Mesendoderm (in vitro differentiated cells): ENCODE data around the gene SP100.

Source experiments
- DNase-seq: peaks from one replicate; pipeline ENCODE4 v3.0.0; 2013
- H2AK5ac ChIP-seq: 2 replicates; pipeline ENCODE4 v1.6.1; 2013; ENCODE audit warnings: low read length, inconsistent platforms
- H2BK120ac ChIP-seq: 2 replicates; pipeline ENCODE4 v1.6.1; 2013; ENCODE audit warnings: low read depth, mild to moderate bottlenecking, low read length, moderate library complexity, mixed read lengths
- H2BK15ac ChIP-seq: replicated peaks from 2 replicates; pipeline ENCODE4 v1.6.1; 2013; ENCODE audit warnings: low read depth, mild to moderate bottlenecking, moderate library complexity
- H2BK5ac ChIP-seq: 2 replicates; pipeline ENCODE4 v1.6.1; 2013; ENCODE audit warnings: low read length, inconsistent platforms
- H3K18ac ChIP-seq: 2 replicates; pipeline ENCODE4 v1.6.1; 2013; ENCODE audit warnings: mild to moderate bottlenecking, low read length, mixed read lengths
- H3K23ac ChIP-seq: one replicate; pipeline ENCODE4 v1.6.1; 2013; ENCODE audit warnings: low read length
- H3K27ac ChIP-seq: 2 replicates; pipeline ENCODE4 v1.5.1; 2013; ENCODE audit warnings: low read depth, mild to moderate bottlenecking, inconsistent platforms, low read length, moderate library complexity
- H3K27me3 ChIP-seq: 2 replicates; pipeline ENCODE4 v1.6.1; 2013; ENCODE audit warnings: low read length, control low read depth, mild to moderate bottlenecking, inconsistent platforms; ENCODE audit not compliant: insufficient read depth, poor library complexity
- H3K36me3 ChIP-seq: 2 replicates; pipeline ENCODE4 v1.6.1; 2013; ENCODE audit warnings: low read length, inconsistent platforms; ENCODE audit not compliant: control insufficient read depth, insufficient read depth
- H3K4ac ChIP-seq: one replicate; pipeline ENCODE4 v1.6.1; 2013; ENCODE audit warnings: low read depth, mild to moderate bottlenecking, low read length, moderate library complexity
- H3K4me1 ChIP-seq: 2 replicates; pipeline ENCODE4 v1.6.1; 2013; ENCODE audit warnings: low read depth, low read length, inconsistent platforms; ENCODE audit not compliant: control insufficient read depth
- H3K4me2 ChIP-seq: 2 replicates; pipeline ENCODE4 v1.6.1; 2013; ENCODE audit warnings: low read length
- H3K4me3 ChIP-seq: 2 replicates; pipeline ENCODE4 v1.5.1; 2013; ENCODE audit warnings: mild to moderate bottlenecking, low read length
- H3K56ac ChIP-seq: one replicate; pipeline ENCODE4 v1.6.1; 2013; ENCODE audit warnings: low read length
- H3K79me1 ChIP-seq: 2 replicates; pipeline ENCODE4 v1.6.1; 2013; ENCODE audit warnings: low read length, inconsistent platforms
- H3K79me2 ChIP-seq: 2 replicates; pipeline ENCODE4 v1.6.1; 2013; ENCODE audit warnings: mild to moderate bottlenecking, low read length; ENCODE audit not compliant: control insufficient read depth, insufficient read depth
- H3K9ac ChIP-seq: 2 replicates; pipeline ENCODE4 v1.6.1; 2013; ENCODE audit warnings: low read length, inconsistent platforms
- H4K5ac ChIP-seq: one replicate; pipeline ENCODE4 v1.6.1; 2013; ENCODE audit warnings: low read length
- H4K8ac ChIP-seq: one replicate; pipeline ENCODE4 v1.6.1; 2013; ENCODE audit warnings: low read depth, mild to moderate bottlenecking, control low read depth, low read length, moderate library complexity
- WGBS: extraction: QIAGEN DNeasy Blood & Tissue Kit; methylation state at CpG from one replicate; pipeline ENCODE4 v1.1.7; 2013; ENCODE audit warnings: low lambda C conversion rate, missing lambda C conversion rate; ENCODE audit not compliant: insufficient coverage; ENCODE audit errors: extremely low coverage; 5-methylcytosine and 5-hydroxymethylcytosine counted together

The SP100 gene

DNA sequence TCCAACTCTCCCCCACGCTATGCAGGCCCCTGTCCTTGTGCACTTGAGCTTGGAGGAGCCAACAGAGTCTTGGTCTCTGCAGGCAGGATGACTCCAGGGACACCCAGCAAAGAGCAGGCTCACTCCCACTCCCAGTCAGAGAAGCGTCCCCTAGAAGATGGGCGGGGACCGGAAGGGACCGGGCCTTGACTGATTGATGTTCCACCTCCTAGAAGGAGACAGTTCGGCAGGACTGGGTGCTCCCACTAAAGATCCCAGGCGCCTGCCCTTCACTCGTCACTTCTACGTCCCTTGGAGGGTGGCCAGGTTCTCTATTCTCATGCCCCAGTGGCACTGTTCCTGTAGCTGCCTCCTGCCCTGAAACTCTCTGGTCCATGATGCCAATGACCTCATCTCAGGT is 3.2 kb upstream of the SP100 start:
- Histone ChIP-seq H2BK120ac (no peak overlapping the region), H3K23ac (no peak overlapping the region), H3K4me3 (no peak overlapping the region), H2AK5ac (no peak overlapping the region), H4K8ac (no peak overlapping the region), H2BK15ac (no peak overlapping the region), H3K18ac (no peak overlapping the region), H3K79me2 (no peaks in the 10 kb centered on the region), H3K79me1 (no peaks in the 10 kb centered on the region), H3K9ac (no peak overlapping the region), H2BK5ac (no peak overlapping the region), H3K4me1 (no peaks in the 10 kb centered on the region), H3K36me3 (no peaks in the 10 kb centered on the region), H3K56ac (no peak overlapping the region), H3K27ac (no peak overlapping the region), H3K4ac (no peak overlapping the region), H3K27me3 (no peaks in the 10 kb centered on the region), H3K4me2 (no peak overlapping the region), H4K5ac (no peak overlapping the region)
- WGBS, result no CpG with 5 or more reads among the region's 9 CpGs
- no peak for DNase-seq

DNA sequence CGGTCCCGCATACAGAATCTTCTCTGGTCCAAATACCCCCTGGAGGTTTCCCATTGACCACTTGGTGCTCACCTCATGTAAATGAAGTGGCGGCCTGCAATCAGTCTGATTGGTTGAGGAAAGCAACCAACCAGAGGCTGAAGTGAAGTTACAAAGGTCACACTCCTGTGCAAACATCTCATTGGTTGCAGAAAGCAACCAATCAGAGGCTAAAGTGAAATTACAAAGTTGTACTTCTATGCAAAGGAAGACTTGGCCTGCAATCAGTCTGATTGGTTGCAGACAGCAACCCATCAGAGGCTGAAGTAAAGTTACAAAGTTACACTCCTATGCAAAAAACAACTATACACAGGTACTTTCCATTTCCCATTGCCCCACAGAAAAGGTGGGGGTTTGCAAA is 2.5 kb upstream of the SP100 start:
- no peak overlapping the region for H3K4me3 ChIP-seq
- H2BK15ac ChIP-seq, result no peak overlapping the region
- H3K23ac ChIP-seq, result no peak overlapping the region
- DNase-seq, result no peak
- no peak overlapping the region for H2BK5ac ChIP-seq
- WGBS, result no CpG with 5 or more reads among the region's 3 CpGs
- H3K27me3 ChIP-seq, result no peaks in the 10 kb centered on the region
- H3K36me3 ChIP-seq, result no peaks in the 10 kb centered on the region
- no peak overlapping the region for H4K8ac ChIP-seq
- no peak overlapping the region for H3K9ac ChIP-seq
- H3K27ac ChIP-seq, result no peak overlapping the region
- no peak overlapping the region for H3K4ac ChIP-seq
- H2BK120ac ChIP-seq, result no peak overlapping the region
- no peaks in the 10 kb centered on the region for H3K79me2 ChIP-seq
- no peaks in the 10 kb centered on the region for H3K79me1 ChIP-seq
- no peak overlapping the region for H4K5ac ChIP-seq
- H2AK5ac ChIP-seq, result no peak overlapping the region
- H3K4me1 ChIP-seq, result no peaks in the 10 kb centered on the region
- H3K18ac ChIP-seq, result no peak overlapping the region
- no peak overlapping the region for H3K56ac ChIP-seq
- H3K4me2 ChIP-seq, result no peak overlapping the region

DNA sequence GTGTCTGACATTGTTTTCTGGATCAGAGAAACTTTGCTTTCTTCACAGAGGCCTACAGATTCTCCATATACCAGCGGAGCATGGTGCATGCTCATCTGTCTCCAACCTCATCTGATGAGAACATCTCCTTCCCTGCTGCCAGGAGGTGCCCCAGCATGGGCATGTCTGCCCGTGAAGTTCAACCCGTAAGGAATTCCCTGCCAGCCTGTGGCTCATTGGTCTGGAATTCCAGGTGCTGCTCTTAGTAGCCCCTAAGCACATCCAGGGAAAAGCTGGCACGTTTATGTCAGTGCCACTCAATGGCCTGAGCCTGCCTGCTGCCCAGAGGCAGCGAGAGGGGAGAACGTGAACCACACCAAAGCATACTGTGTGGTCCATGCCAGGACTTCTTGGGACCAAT is 1.7 kb upstream of the SP100 start:
- no peak overlapping the region for H3K4me2 ChIP-seq
- H2BK5ac ChIP-seq, result no peak overlapping the region
- H3K56ac ChIP-seq, result no peak overlapping the region
- H3K79me1 ChIP-seq, result no peaks in the 10 kb centered on the region
- no peak overlapping the region for H2BK120ac ChIP-seq
- no peaks in the 10 kb centered on the region for H3K27me3 ChIP-seq
- H4K5ac ChIP-seq, result no peak overlapping the region
- no peak overlapping the region for H2BK15ac ChIP-seq
- no peaks in the 10 kb centered on the region for H3K79me2 ChIP-seq
- no peak overlapping the region for H3K4me3 ChIP-seq
- no peak overlapping the region for H2AK5ac ChIP-seq
- WGBS, result no CpG with 5 or more reads among the region's 6 CpGs
- H3K4ac ChIP-seq, result no peak overlapping the region
- no peak overlapping the region for H3K18ac ChIP-seq
- no peaks in the 10 kb centered on the region for H3K36me3 ChIP-seq
- no peak overlapping the region for H3K9ac ChIP-seq
- DNase-seq, result no peak
- H3K27ac ChIP-seq, result no peak overlapping the region
- no peaks in the 10 kb centered on the region for H3K4me1 ChIP-seq
- no peak overlapping the region for H4K8ac ChIP-seq
- no peak overlapping the region for H3K23ac ChIP-seq

DNA sequence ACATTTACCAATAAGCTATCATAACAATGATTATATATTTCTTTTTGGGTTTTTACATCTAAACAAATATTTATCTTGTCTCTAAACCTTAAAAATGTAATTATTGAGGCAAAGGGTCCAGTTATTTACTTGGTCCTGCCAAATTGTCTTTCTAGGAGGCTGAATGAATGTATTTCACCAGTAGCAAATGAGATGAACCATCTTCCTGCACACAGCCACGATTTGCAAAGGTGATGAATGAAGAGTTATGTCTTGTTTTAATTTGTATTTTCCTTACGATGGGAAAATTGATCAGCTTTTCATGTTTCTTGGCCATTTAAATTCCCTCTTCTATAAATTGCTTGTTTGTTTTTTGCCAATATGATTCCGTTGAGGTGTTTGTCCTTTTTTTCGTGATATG is 1.4 kb downstream of the SP100 start:
- Histone ChIP-seq H3K4me3 (no peak overlapping the region), H3K79me2 (no peaks in the 10 kb centered on the region), H3K23ac (no peak overlapping the region), H3K27ac (no peak overlapping the region), H2BK120ac (no peak overlapping the region), H3K56ac (no peak overlapping the region), H2AK5ac (no peak overlapping the region), H3K27me3 (no peaks in the 10 kb centered on the region), H3K18ac (no peak overlapping the region), H3K4me1 (no peaks in the 10 kb centered on the region), H2BK15ac (no peak overlapping the region), H3K36me3 (no peaks in the 10 kb centered on the region), H3K4me2 (no peak overlapping the region), H2BK5ac (no peak overlapping the region), H3K79me1 (no peaks in the 10 kb centered on the region), H3K4ac (no peak overlapping the region), H4K8ac (no peak overlapping the region), H3K9ac (no peak overlapping the region), H4K5ac (no peak overlapping the region)
- DNase-seq, result no peak
- no CpG with 5 or more reads among the region's 4 CpGs for WGBS

DNA sequence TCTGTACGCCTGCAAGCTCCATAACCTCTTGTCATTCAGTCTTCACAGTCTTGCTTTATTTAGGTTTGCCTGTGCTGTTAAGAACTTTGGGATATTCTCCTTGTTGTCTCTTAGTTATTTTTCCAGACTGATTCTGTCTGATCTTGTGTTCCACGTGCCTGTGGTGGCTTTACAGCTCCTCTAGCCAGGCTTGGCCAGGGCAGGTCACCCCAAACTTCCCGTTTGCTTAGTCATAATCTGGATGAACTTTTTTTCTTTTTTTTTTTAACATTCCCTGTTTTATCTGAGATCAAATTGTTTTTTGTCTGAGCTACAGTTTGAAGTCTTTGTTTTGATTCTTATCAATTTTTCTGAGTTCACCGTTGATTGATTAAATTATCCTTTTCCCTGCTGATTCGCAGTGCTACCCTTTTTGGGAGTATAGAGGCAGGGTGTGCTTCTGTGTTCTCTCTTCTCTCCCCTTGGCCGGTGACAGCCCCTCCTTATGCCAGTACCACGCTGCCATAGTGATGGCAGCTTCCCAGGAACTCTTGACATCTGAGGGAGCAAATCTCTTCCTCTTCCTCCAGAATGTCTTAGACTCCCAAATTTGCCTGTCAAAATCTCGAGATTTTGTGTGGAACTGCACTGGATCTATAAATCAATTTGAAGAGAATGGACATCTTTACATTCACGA is 2.5 kb downstream of the SP100 start:
- Histone ChIP-seq H3K79me1 (no peaks in the 10 kb centered on the region), H3K27ac (no peak overlapping the region), H3K56ac (no peak overlapping the region), H3K4me3 (no peak overlapping the region), H4K8ac (no peak overlapping the region), H3K36me3 (no peaks in the 10 kb centered on the region), H2BK120ac (no peak overlapping the region), H3K4ac (no peak overlapping the region), H3K4me2 (no peak overlapping the region), H3K18ac (no peak overlapping the region), H3K27me3 (no peaks in the 10 kb centered on the region), H3K79me2 (no peaks in the 10 kb centered on the region), H3K4me1 (no peaks in the 10 kb centered on the region), H2AK5ac (no peak overlapping the region), H3K9ac (no peak overlapping the region), H4K5ac (no peak overlapping the region), H2BK15ac (no peak overlapping the region), H2BK5ac (no peak overlapping the region), H3K23ac (no peak overlapping the region)
- DNase-seq, result no peak
- WGBS, result no CpG with 5 or more reads among the region's 9 CpGs

DNA sequence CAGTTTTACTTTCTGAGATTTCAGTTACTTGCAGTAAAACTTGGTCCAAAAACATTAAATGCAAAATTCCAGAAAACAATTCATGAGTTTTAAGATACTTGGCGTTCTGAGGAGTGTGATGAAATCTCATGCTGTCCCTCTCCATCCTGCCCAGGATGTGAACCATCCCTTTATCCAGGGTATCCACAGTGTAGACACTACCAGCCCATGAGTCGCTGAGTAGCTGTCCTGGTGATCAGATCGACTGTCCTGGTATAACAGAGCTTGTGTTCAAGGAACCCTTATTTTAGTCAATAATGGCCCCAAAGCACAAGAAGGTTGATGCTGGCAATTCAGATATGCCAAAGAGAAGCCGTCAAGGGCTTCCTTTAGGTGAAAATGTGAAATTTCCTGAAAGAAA is 3.2 kb downstream of the SP100 start:
- H4K8ac ChIP-seq, result no peak overlapping the region
- H3K27ac ChIP-seq, result no peak overlapping the region
- no peak overlapping the region for H4K5ac ChIP-seq
- no peak for DNase-seq
- no peak overlapping the region for H2BK15ac ChIP-seq
- no peak overlapping the region for H3K56ac ChIP-seq
- no peaks in the 10 kb centered on the region for H3K36me3 ChIP-seq
- no peak overlapping the region for H3K23ac ChIP-seq
- no peaks in the 10 kb centered on the region for H3K27me3 ChIP-seq
- no peak overlapping the region for H2AK5ac ChIP-seq
- no peak overlapping the region for H3K4me3 ChIP-seq
- no peak overlapping the region for H2BK5ac ChIP-seq
- no peak overlapping the region for H3K4me2 ChIP-seq
- H3K18ac ChIP-seq, result no peak overlapping the region
- no peak overlapping the region for H2BK120ac ChIP-seq
- no peak overlapping the region for H3K4ac ChIP-seq
- H3K4me1 ChIP-seq, result no peaks in the 10 kb centered on the region
- no CpG with 5 or more reads among the region's 4 CpGs for WGBS
- no peaks in the 10 kb centered on the region for H3K79me2 ChIP-seq
- no peaks in the 10 kb centered on the region for H3K79me1 ChIP-seq
- H3K9ac ChIP-seq, result no peak overlapping the region
